Right atrium auricular region (tissue), 2 donors: ENCODE measurements around the gene GPI. TPM values are rescaled to one million over a fixed set of nuclear protein-coding genes. Genes with fewer than 3 reads are reported as not detected.
"Not testable (repeated sequence)": the region's sequence is repeated elsewhere in the genome, so short reads cannot be mapped to it uniquely, and the experiment has no call there.

ENCODE experiments used
- DNase-seq: peaks from one replicate; pipeline ENCODE4 v3.0.0-alpha.2; 2019; ENCODE audit warnings: low spot score
- H3K27ac ChIP-seq, 2 donors: fragments of 200-600 bp; sonication (generic); 1 replicate in 1 of 2; 2 replicates in 1 of 2; pipeline ENCODE4 v1.5.1; 2016 to 2019
- H3K27me3 ChIP-seq, 2 donors: fragments of 200-600 bp; sonication (generic); one replicate each; pipeline versions ENCODE4 v1.5.1 to v1.6.0; 2017 to 2019
- H3K36me3 ChIP-seq: fragments of 200-600 bp; sonication (generic); one replicate; pipeline ENCODE4 v1.5.1; 2016
- H3K4me1 ChIP-seq, 2 donors: fragments of 200-600 bp; sonication (generic); one replicate each; pipeline versions ENCODE4 v1.5.1 to v1.6.0; 2017 to 2019
- H3K4me3 ChIP-seq, 2 donors: fragments of 200-600 bp; sonication (generic); 1 replicate in 1 of 2; 2 replicates in 1 of 2; pipeline ENCODE4 v1.5.1; 2017 to 2019; ENCODE audit warnings: mild to moderate bottlenecking in 1 of 2, moderate library complexity in 1 of 2
- H3K9me3 ChIP-seq, 2 donors: fragments of 200-600 bp; sonication (generic); one replicate each; pipeline ENCODE4 v1.5.1; 2019
- CTCF ChIP-seq, 2 donors: fragments of 200-600 bp; sonication (generic); IDR thresholded peaks; one replicate each; pipeline ENCODE4 v1.5.1; 2019; ENCODE audit warnings: antibody characterized with exemption in 2 of 2
- total RNA-seq, 2 donors: library from RNA; depleted of rRNA; stranded (reverse); fragments of >200 nt; gene quantifications; one replicate each; pipeline ENCODE4 v1.1.0, GENCODE V29; 2016

Gene GPI
- total RNA-seq, 2 donors from 2014 or later: 340 to 413 TPM

- H3K9me3 ChIP-seq: no peaks in the 10 kb centered on the region
- H3K36me3 ChIP-seq: peaks cover 42% of the 10 kb centered on the region
- no peak for TF ChIP-seq CTCF (IDR thresholded peaks at IDR 0.05)
- peak overlapping the region; percentile 75 to 89 for H3K4me3 ChIP-seq
- peaks cover 0 to 47% of the 10 kb centered on the region in 2 donors for H3K4me1 ChIP-seq
- peak overlapping the region; percentile 83 to 84 for H3K27ac ChIP-seq
- H3K27me3 ChIP-seq: no peaks in the 10 kb centered on the region
- no peak for DNase-seq
Observed at GRCh38 chr19:34365463-34366401, 736 bp downstream of the GPI start.

- Histone ChIP-seq H3K4me3 (peak overlapping the region in 1 of 2 donors; percentile 75), H3K36me3 (peaks cover 42% of the 10 kb centered on the region), H3K9me3 (no peaks in the 10 kb centered on the region), H3K27ac (peak overlapping the region in 1 of 2 donors; percentile 83), H3K4me1 (peaks cover 0 to 50% of the 10 kb centered on the region in 2 donors), H3K27me3 (no peaks in the 10 kb centered on the region)
- no peak for TF ChIP-seq CTCF (IDR thresholded peaks at IDR 0.05)
- no peak for DNase-seq
Observed at GRCh38 chr19:34366738-34367623, 2.0 kb downstream of the GPI start.

DNA sequence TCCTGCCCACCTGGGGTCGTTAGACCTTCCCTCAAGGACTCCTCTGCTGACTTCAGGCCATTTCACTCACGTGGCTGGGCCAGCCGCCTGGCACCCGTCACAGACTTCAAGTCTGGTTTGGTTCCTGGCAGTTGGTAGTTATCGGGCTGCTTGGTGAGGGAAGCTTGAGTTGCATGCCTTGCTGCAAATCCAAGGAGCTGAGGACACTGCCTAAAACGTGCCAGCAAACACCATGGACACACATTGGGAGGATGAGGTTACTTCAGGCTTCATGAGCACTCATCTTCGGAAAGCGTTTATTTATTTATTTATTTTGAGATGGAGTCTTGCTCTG is 2.6 kb downstream of the GPI start:
- no peak overlapping the region for H3K27ac ChIP-seq
- peaks cover 48% of the 10 kb centered on the region for H3K36me3 ChIP-seq
- DNase-seq: no peak
- H3K9me3 ChIP-seq: no peaks in the 10 kb centered on the region
- no peak for TF ChIP-seq CTCF (IDR thresholded peaks at IDR 0.05)
- H3K4me1 ChIP-seq: peaks cover 0 to 50% of the 10 kb centered on the region in 2 donors
- H3K4me3 ChIP-seq: no peak overlapping the region
- no peaks in the 10 kb centered on the region for H3K27me3 ChIP-seq

DNA sequence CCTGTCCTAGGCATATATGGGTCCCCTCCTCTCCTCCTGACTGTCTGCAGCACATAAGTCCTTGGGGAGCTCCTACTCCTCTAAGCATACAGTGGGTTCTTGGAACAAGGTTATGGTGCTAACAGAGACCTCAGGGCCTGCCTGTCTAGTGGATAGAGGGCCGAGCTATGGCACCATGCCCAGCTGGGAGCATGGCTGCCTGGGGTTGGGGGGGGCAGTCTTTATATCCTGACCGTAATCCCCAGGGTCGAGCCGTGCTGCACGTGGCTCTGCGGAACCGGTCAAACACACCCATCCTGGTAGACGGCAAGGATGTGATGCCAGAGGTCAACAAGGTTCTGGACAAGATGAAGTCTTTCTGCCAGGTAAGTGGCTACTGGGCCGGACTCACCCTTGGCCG is 3.3 kb downstream of the GPI start:
- no peak for DNase-seq
- Histone ChIP-seq H3K27ac (no peak overlapping the region), H3K27me3 (no peaks in the 10 kb centered on the region), H3K9me3 (no peaks in the 10 kb centered on the region), H3K36me3 (peaks cover 50% of the 10 kb centered on the region), H3K4me1 (peaks cover 0 to 50% of the 10 kb centered on the region in 2 donors), H3K4me3 (no peak overlapping the region)
- no peak for TF ChIP-seq CTCF (IDR thresholded peaks at IDR 0.05)

GRCh38 chr19:34369166-34369565 is 4.2 kb downstream of the GPI start:
- H3K9me3 ChIP-seq, DNase-seq, H3K4me3 ChIP-seq, H3K27ac ChIP-seq, H3K27me3 ChIP-seq: not testable (repeated sequence)
- Histone ChIP-seq H3K36me3 (peaks cover 56% of the 10 kb centered on the region), H3K4me1 (peaks cover 0 to 48% of the 10 kb centered on the region in 2 donors)

GRCh38 chr19:34370117-34370516 is 5.1 kb downstream of the GPI start:
- Histone ChIP-seq H3K36me3 (peaks cover 66% of the 10 kb centered on the region), H3K9me3 (no peaks in the 10 kb centered on the region), H3K27me3 (no peaks in the 10 kb centered on the region), H3K27ac (no peak overlapping the region), H3K4me1 (peaks cover 0 to 42% of the 10 kb centered on the region in 2 donors), H3K4me3 (no peak overlapping the region)
- TF ChIP-seq CTCF (IDR thresholded peaks at IDR 0.05): no peak
- DNase-seq: no peak
